GM18519 (cell line): ENCODE results near the gene DTX2.
"Not testable (repeated sequence)": the region's sequence is repeated elsewhere in the genome, so short reads cannot be mapped to it uniquely, and the experiment has no call there.

Source experiments
- ATAC-seq: cut with Tn5 transposase; IDR thresholded peaks from one replicate; pipeline ENCODE4 v1.9.1; 2021; ENCODE audit warnings: mild to moderate bottlenecking, moderate library complexity; ENCODE audit not compliant: unreplicated experiment, low FRiP score

DTX2 gene

GRCh38 chr7:76442664-76443446 is 18.7 kb upstream of the DTX2 start:
- not testable (repeated sequence) for ATAC-seq

GRCh38 chr7:76443846-76444245 is 17.7 kb upstream of the DTX2 start:
- ATAC-seq, result not testable (repeated sequence)

DNA sequence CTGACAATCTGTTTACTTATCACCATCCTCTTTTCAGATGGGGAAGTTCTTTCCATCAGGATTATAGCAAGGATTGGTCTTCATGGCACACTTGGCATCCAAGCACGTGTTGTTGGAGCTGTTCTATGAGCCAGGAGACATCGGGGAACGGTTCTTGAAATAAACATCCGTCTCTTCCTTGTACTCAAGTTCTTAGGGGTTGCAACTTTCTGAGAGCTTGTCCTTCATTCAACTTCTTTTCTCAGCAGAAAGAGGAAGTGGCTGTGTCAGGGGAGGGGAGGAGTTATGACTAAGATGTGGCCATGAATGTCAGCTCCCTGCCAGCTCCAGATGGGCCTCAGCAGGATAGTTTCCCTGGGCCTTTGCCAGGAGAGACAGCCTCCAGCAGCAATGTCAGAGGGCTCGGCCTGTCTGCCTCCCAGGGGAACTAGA is 15.9 kb upstream of the DTX2 start:
- peak; percentile 87 for ATAC-seq

- ATAC-seq, result not testable (repeated sequence)
Measured at GRCh38 chr7:76457017-76457416, 4.5 kb upstream of the DTX2 start.

DNA sequence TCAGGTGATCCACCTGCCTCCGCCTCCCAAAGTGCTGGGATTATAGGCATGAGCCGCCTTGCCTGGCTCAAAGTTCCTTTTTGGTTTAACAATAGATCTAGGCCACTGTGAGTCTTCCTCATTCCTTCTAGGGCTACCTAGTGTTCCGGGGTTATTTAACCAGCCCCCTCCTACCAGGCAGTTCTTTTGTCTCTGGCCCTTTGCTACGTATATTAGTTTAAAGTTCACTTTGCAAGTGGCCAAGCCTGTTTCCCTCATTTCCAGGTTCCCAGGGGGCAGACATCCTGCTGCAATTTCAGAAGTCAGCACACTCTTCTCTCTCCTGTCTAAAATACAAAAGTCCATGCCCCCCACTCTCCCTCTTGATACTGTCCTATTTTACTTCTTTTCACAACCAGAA is 3.0 kb upstream of the DTX2 start:
- not testable (repeated sequence) for ATAC-seq

DNA sequence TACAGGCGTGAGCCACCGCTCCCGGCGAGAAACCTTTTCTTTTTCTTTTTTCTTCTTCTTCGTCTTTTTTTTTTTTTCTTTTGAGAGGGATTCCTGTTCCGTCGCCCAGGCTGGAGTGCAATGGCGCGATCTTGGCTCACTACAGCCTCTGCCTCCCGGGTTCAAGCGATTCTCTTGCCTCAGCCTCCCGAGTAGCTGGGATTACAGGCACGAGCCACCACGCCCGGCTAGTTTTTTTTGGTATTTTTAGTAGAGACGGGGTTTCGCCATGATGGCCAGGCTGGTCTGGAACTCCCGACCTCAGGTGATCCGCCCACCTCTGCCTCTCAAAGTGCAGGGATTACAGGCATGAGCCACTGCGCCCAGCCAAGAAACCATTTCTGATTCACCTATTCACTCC is 742 bp upstream of the DTX2 start:
- ATAC-seq, result not testable (repeated sequence)

GRCh38 chr7:76462271-76462882 is 868 bp downstream of the DTX2 start:
- ATAC-seq, result not testable (repeated sequence)

- ATAC-seq, result not testable (repeated sequence)
Measured at GRCh38 chr7:76464959-76465358, 3.5 kb downstream of the DTX2 start.

DNA sequence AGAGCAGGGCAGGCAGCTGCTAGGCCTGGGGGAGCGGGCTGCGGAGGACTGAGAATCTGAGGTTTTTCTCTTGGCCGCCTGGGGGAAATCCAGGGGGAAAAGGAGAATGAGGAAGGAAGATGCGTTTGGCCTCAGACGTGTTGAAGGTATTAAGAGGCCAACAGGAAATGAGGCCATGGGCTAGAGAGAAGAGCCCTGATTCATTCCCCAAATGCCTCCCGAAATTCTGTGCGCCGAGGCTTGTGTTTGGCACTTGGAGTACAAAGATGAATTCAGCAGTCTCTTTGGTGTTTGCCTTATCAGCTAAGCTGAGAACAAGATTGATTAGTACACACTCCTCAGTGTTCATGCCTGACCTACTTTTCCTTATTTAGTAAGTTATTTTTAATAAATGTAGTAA is 4.4 kb downstream of the DTX2 start:
- ATAC-seq, result not testable (repeated sequence)

- not testable (repeated sequence) for ATAC-seq
Measured at GRCh38 chr7:76467743-76468404, 6.4 kb downstream of the DTX2 start.

DNA sequence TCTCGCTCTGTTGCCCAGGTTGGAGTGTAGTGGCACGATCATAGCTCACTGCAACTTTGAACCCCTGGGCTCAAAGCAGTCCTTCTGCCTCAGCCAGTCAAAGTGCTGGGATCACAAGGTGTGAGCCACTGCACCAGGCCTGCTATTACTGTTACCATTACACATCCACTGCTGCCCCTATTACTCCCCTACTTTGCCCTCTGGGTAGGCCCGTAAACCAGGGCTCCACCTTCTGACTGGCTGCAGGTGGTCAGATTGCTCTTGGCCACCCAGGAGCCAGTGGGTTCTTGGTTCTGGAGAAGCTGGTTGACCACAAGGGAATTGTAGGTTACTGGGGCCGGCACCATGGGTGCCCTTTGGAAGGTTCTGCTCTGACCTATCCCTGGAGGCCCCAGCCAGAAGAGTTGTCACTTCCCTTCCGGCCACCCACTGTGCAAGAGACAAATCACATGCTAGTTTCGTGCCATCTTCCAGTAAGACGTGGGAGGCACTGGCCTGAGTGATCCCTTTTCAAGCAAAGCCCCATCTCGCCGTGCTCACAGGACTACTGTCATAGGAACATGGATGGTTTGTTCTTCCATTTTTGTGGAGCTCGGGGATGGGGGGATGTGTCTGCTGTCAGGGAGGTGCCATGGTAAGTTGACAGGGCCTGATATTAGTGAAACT is 10.2 kb downstream of the DTX2 start:
- not testable (repeated sequence) for ATAC-seq

- not testable (repeated sequence) for ATAC-seq
Measured at GRCh38 chr7:76473097-76473496, 11.6 kb downstream of the DTX2 start.

GRCh38 chr7:76476280-76476679 is 14.8 kb downstream of the DTX2 start:
- not testable (repeated sequence) for ATAC-seq

DNA sequence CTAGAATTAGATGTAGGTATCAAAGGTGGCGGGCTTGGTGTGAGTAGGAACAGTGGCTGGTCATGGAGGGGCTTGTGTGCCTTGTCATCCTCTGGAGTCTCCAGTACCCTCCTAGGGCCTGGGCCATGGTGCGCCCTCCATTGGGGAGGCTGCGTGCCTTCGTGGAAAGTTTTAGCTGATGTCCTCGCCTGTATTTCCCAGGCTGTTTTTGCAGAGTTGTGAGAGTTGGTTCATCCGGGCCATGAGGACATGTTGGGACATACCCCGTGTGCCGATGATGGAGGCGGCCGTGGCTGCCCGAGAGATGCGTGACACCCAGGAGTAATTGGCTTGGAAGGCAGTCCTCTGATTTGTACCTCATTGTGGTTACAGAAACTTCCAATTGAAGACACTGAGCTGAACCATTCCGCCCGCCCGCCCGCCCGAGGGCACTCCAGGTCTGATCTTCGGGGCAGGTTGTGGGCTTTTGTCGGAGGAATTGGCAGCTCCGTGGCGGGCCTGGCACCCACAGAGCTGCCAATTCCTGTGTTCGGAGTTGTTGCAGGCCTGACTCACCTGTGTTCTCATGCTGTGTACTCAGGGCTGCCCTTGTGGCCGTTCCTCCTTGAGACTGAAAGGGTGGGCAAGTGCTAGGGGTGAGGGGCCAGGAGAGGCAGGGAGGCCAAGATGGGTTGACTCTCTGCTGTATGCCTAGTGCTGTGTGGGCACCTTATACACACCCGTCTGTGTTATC is 15.4 kb downstream of the DTX2 start:
- ATAC-seq, result not testable (repeated sequence)

DNA sequence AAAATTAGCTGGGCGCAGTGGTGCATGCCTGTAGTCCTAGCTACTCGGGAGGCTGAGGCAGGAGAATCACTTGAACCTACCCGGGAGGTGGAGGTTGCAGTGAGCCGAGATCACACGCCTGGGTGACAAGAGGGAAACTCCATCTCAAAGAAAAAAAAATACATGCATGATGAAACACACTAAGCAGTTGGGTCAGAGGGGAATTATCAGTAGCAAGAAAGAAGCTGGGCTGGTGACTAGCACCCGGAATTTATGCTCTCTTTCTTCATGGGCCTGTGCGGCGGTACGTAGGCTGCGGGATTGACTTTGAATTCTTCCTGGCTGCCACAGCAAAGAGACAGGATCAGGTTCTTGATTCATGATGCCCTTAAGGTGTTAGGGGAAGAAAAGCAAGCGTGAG is 18.1 kb downstream of the DTX2 start:
- not testable (repeated sequence) for ATAC-seq

GRCh38 chr7:76480403-76481253 is 19.1 kb downstream of the DTX2 start:
- ATAC-seq, result not testable (repeated sequence)

DNA sequence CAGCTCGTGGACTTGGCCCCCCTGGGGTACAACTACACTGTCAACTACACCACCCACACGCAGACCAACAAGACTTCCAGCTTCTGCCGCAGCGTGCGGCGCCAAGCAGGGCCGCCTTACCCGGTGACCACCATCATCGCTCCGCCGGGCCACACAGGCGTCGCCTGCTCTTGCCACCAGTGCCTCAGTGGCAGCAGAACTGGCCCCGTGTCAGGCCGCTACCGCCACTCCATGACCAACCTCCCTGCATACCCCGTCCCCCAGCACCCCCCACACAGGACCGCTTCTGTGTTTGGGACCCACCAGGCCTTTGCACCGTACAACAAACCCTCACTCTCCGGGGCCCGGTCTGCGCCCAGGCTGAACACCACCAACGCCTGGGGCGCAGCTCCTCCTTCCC is 21.2 kb downstream of the DTX2 start:
- not testable (repeated sequence) for ATAC-seq

DNA sequence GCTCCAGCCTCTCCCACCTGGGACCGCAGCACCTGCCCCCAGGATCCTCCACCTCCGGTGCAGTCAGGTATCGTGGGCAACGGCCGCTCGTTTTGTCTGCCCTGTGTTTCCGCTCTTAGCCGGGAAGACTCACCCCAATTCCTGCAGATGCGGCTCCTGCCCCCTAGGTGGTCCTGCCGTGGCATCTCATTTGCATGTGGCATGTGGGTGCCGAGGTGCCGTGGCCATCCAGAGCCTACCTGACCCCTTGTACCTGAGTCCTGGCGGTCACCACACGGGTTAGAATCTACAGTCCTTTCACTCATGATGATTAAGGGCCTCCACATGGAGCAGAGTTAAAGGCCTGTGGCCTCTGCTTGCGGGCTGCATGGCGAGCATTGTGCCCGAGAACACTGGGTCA is 21.6 kb downstream of the DTX2 start:
- not testable (repeated sequence) for ATAC-seq

GRCh38 chr7:76484456-76484855 is 22.9 kb downstream of the DTX2 start:
- ATAC-seq, result not testable (repeated sequence)
